HG03354 (cell line): ENCODE results near the gene ZFYVE27.

ENCODE experiments used
- ATAC-seq: cut with Tn5 transposase; IDR thresholded peaks from one replicate; pipeline ENCODE4 v1.9.1; 2021; ENCODE audit warnings: mild to moderate bottlenecking; ENCODE audit not compliant: unreplicated experiment, poor library complexity, severe bottlenecking

The ZFYVE27 gene

GRCh38 chr10:97785231-97785630 is 48.3 kb downstream of the ZFYVE27 start:
- ATAC-seq, result no peak

- ATAC-seq, result no peak
These were observed 48.8 kb downstream of the ZFYVE27 start for GRCh38 chr10:97785731-97786130.

GRCh38 chr10:97788552-97789442 is 51.9 kb downstream of the ZFYVE27 start:
- no peak for ATAC-seq

GRCh38 chr10:97789770-97790397 is 53.0 kb downstream of the ZFYVE27 start:
- no peak for ATAC-seq

- ATAC-seq, result peak; percentile 68
These were observed 55.1 kb downstream of the ZFYVE27 start for GRCh38 chr10:97791824-97792721.

GRCh38 chr10:97795886-97796285 is 59.0 kb downstream of the ZFYVE27 start:
- no peak for ATAC-seq

GRCh38 chr10:97796651-97797050 is 59.7 kb downstream of the ZFYVE27 start:
- no peak for ATAC-seq

- no peak for ATAC-seq
These were observed 62.2 kb downstream of the ZFYVE27 start for GRCh38 chr10:97798958-97799610.

- no peak for ATAC-seq
These were observed 63.5 kb downstream of the ZFYVE27 start for GRCh38 chr10:97800474-97800873.

GRCh38 chr10:97801422-97801821 is 64.5 kb downstream of the ZFYVE27 start:
- no peak for ATAC-seq

- ATAC-seq, result no peak
These were observed 68.4 kb downstream of the ZFYVE27 start for GRCh38 chr10:97805096-97805884.

GRCh38 chr10:97805949-97806348 is 69.0 kb downstream of the ZFYVE27 start:
- ATAC-seq, result no peak

- no peak for ATAC-seq
These were observed 73.5 kb downstream of the ZFYVE27 start for GRCh38 chr10:97810446-97810845.
